Lower leg skin (tissue), 3 donors: Measurements from ENCODE around the gene NUP107.

ENCODE experiments used
- CTCF ChIP-seq, 3 donors: fragments of 450-650 bp; IDR thresholded peaks; one replicate each; pipeline ENCODE4 v1.5.1; 2016; ENCODE audit warnings: antibody characterized with exemption in 3 of 3, mild to moderate bottlenecking in 3 of 3, moderate library complexity in 2 of 3
- POLR2A ChIP-seq, 2 donors: fragments of 450-650 bp; IDR thresholded peaks; one replicate each; pipeline ENCODE4 v1.6.1; 2016 to 2017; ENCODE audit warnings: antibody characterized with exemption in 2 of 2, mild to moderate bottlenecking in 1 of 2, moderate library complexity in 1 of 2

GRCh38 chr12:68794653-68795251 lies 108.0 kb downstream of the NUP107 start:
- no peak for TF ChIP-seq CTCF (IDR thresholded peaks at IDR 0.05)
- TF ChIP-seq POLR2A (IDR thresholded peaks at IDR 0.05) = no peak
